ENCODE results near the gene PPP1R1B. TPM values are rescaled to one million over a fixed set of nuclear protein-coding genes. Genes with fewer than 3 reads are reported as not detected.

The PPP1R1B gene
- total RNA-seq, 1 donor from 2014 or later: not detected

DNA sequence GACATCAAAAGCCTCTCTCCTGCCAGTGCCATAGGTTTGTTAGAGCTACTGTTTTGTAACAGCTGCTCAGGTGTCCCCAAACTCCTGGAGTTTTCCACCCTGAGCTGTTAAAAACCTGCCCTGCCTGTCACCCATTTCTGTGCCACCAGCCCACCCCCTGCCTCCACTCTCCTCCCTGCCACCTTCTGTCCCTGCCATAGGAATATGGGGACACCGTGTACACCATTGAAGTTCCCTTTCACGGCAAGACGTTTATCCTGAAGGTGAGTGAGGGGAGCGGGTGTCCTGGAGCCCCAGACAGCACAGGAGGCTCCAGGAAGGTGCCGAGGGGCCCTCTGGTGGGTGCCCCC is 33.2 kb downstream of the PPP1R1B start:
- no peak for DNase-seq (ENCODE audit: low read depth)
- no peaks in the 10 kb centered on the region for H3K27me3 ChIP-seq (ENCODE audit: control insufficient read depth, insufficient read depth, low read length)
- no peaks in the 10 kb centered on the region for H3K36me3 ChIP-seq (ENCODE audit: control insufficient read depth, insufficient read depth, low read length)
- TF ChIP-seq, protein P1, sequence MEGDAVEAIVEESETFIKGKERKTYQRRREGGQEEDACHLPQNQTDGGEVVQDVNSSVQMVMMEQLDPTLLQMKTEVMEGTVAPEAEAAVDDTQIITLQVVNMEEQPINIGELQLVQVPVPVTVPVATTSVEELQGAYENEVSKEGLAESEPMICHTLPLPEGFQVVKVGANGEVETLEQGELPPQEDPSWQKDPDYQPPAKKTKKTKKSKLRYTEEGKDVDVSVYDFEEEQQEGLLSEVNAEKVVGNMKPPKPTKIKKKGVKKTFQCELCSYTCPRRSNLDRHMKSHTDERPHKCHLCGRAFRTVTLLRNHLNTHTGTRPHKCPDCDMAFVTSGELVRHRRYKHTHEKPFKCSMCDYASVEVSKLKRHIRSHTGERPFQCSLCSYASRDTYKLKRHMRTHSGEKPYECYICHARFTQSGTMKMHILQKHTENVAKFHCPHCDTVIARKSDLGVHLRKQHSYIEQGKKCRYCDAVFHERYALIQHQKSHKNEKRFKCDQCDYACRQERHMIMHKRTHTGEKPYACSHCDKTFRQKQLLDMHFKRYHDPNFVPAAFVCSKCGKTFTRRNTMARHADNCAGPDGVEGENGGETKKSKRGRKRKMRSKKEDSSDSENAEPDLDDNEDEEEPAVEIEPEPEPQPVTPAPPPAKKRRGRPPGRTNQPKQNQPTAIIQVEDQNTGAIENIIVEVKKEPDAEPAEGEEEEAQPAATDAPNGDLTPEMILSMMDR (IDR thresholded peaks at IDR 0.05; ENCODE audit: insufficient read depth, low read length, poor library complexity, severe bottlenecking): no peak
- no peak overlapping the region for H3K4me3 ChIP-seq (ENCODE audit: low read depth, low read length)

DNA sequence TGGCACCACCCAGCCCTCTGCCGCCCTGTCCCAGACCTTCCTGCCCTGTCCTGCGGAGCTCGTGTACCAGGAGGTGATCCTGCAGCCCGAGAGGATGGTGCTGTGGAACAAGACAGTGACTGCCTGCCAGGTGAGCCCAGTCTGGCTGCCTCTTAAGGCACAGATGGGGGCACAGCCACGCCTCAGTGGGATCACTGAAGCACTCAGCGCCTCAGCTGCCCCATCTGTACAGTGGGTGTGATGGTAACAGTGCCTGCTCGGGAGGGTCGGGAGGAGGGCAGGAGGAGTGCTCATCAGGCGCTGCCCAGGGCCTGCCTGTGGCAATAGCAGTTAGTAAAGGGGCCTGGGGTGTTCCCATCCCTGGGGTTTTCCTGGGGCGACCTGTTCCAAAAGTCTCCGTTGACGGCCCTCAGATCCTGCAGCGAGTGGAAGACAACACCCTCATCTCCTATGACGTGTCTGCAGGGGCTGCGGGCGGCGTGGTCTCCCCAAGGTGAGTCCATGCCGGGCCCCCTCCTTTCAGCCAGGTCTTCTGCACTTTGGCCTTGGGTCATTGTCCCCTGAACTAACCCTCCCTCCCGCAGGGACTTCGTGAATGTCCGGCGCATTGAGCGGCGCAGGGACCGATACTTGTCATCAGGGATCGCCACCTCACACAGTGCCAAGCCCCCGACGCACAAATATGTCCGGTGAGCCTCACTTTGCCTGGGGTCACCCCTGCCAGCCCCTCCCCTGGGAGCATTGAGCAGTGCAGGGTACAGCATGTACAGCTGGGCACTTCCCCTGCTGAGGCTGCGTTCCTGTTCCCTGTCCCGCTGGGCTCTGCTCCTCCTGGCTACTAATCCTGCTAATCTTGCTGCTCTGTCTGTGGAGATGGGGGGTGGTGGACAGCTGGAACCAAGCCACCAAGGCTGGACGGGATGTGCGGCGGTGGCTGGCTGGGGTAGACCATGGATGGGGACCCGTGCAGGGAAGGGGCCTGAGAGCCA is 33.9 kb downstream of the PPP1R1B start:
- Histone ChIP-seq H3K4me3 (ENCODE audit: low read depth, low read length) (no peak overlapping the region), H3K36me3 (ENCODE audit: control insufficient read depth, insufficient read depth, low read length) (no peaks in the 10 kb centered on the region), H3K27me3 (ENCODE audit: control insufficient read depth, insufficient read depth, low read length) (peaks cover 1% of the 10 kb centered on the region)
- DNase-seq (ENCODE audit: low read depth): no peak
- TF ChIP-seq, protein P1 (IDR thresholded peaks at IDR 0.05; ENCODE audit: insufficient read depth, low read length, poor library complexity, severe bottlenecking): no peak

DNA sequence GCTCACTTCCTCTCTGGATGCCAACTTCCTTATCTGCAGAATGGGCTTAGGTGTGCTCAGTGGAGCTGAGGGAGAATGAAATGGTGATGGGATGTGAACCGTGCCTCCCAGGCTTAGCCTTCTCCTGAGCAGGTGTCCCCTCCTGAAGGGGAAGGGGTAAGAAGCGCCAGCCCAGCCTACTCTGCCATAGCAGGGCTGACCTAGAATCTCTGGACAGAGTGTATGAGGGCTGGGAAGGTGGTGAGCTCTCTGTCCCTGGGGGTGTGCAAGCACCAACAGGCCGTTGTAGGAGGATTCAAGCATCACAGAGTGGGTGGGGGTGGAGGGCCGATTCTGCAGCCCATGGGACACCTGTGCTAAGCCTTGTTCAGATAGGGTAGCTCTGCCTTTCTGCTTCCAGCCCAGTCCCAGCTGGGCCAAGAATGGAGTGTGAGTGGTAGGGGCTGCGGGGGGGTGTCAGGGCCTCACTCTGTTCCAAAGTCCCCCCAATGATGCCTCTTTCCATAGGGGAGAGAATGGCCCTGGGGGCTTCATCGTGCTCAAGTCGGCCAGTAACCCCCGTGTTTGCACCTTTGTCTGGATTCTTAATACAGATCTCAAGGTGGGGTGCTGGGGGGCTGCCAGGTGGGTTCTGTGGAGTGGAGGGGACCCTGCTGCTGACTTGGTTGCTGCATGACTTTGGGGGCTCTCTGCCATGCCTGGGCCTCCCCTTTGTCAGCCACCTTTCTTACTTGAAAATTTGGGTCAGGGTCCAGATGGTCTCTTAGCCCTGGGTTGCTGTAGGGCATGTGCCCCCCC is 35.2 kb downstream of the PPP1R1B start:
- Histone ChIP-seq H3K27me3 (ENCODE audit: control insufficient read depth, insufficient read depth, low read length) (peaks cover 13% of the 10 kb centered on the region), H3K36me3 (ENCODE audit: control insufficient read depth, insufficient read depth, low read length) (no peaks in the 10 kb centered on the region), H3K4me3 (ENCODE audit: low read depth, low read length) (no peak overlapping the region)
- DNase-seq (ENCODE audit: low read depth): no peak
- TF ChIP-seq, protein P1 (IDR thresholded peaks at IDR 0.05; ENCODE audit: insufficient read depth, low read length, poor library complexity, severe bottlenecking): no peak

DNA sequence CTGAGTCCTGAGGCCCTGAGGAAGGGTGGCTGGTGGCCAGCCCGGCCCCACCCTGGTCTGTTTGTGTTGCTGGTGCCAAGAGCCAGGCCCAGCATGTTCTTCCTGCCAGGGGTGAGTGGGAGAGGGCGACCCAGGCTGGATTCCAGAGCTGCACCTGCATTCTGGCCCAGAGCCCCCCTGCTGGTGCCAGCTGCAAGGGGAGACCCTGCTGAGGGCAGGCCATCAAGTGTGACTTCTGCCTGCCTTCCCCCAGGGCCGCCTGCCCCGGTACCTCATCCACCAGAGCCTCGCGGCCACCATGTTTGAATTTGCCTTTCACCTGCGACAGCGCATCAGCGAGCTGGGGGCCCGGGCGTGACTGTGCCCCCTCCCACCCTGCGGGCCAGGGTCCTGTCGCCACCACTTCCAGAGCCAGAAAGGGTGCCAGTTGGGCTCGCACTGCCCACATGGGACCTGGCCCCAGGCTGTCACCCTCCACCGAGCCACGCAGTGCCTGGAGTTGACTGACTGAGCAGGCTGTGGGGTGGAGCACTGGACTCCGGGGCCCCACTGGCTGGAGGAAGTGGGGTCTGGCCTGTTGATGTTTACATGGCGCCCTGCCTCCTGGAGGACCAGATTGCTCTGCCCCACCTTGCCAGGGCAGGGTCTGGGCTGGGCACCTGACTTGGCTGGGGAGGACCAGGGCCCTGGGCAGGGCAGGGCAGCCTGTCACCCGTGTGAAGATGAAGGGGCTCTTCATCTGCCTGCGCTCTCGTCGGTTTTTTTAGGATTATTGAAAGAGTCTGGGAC is 36.0 kb downstream of the PPP1R1B start:
- H3K36me3 ChIP-seq (ENCODE audit: control insufficient read depth, insufficient read depth, low read length): no peaks in the 10 kb centered on the region
- TF ChIP-seq, protein P1 (IDR thresholded peaks at IDR 0.05; ENCODE audit: insufficient read depth, low read length, poor library complexity, severe bottlenecking): no peak
- H3K4me3 ChIP-seq (ENCODE audit: low read depth, low read length): no peak overlapping the region
- DNase-seq (ENCODE audit: low read depth): no peak
- peaks cover 20% of the 10 kb centered on the region for H3K27me3 ChIP-seq (ENCODE audit: control insufficient read depth, insufficient read depth, low read length)

DNA sequence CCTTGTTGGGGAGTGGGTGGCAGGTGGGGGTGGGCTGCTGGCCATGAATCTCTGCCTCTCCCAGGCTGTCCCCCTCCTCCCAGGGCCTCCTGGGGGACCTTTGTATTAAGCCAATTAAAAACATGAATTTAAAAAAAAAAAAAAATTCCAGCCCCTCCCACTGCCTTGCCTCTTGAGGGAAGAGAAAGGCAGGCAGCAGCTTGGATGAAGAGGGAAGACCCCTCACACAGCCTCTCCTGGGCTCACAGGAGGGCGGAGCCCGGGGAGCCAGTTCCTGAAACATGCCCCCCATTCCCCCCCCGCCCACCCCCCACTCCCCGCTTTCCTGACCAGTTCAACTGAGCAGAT is 36.6 kb downstream of the PPP1R1B start:
- DNase-seq (ENCODE audit: low read depth): no peak
- Histone ChIP-seq H3K4me3 (ENCODE audit: low read depth, low read length) (no peak overlapping the region), H3K36me3 (ENCODE audit: control insufficient read depth, insufficient read depth, low read length) (no peaks in the 10 kb centered on the region), H3K27me3 (ENCODE audit: control insufficient read depth, insufficient read depth, low read length) (peaks cover 25% of the 10 kb centered on the region)
- TF ChIP-seq, protein P1 (IDR thresholded peaks at IDR 0.05; ENCODE audit: insufficient read depth, low read length, poor library complexity, severe bottlenecking): no peak
